Measurements from ENCODE around the gene LEF1.

GRCh38 chr4:108100827-108101226 is 67.9 kb downstream of the LEF1 start:
- TF ChIP-seq CTCF (IDR thresholded peaks at IDR 0.05): no peak
- no peak for TF ChIP-seq POLR2AphosphoS5 (IDR thresholded peaks at IDR 0.05)
